ENCODE data around the gene FREY1.

- TF ChIP-seq CTCF (IDR thresholded peaks at IDR 0.05) (no peak), EP300 (IDR thresholded peaks at IDR 0.05) (no peak), POLR2A (IDR thresholded peaks at IDR 0.05) (no peak), POLR2AphosphoS5 (IDR thresholded peaks at IDR 0.05) (no peak)
Measured at GRCh38 chr11:45860764-45861510, 46.1 kb downstream of the FREY1 start.

All from stomach (tissue), 4 donors.